Cardiac fibroblast (primary cell): Measurements from ENCODE around the gene IQGAP1.

Experiments
- DNase-seq, 2 donors: peaks; one replicate each; pipeline versions ENCODE4 v3.0.0 to v3.0.0-alpha.2; 2010; ENCODE audit warnings: low read depth in 2 of 2
- H3K4me3 ChIP-seq, 2 donors: replicated peaks in 1 of 2; 1 replicate in 1 of 2; 2 replicates in 1 of 2; pipeline ENCODE4 v1.5.1; 2011; ENCODE audit warnings: low read depth in 2 of 2, low read length in 2 of 2, mild to moderate bottlenecking in 2 of 2, moderate library complexity in 1 of 2
- TF ChIP-seq, protein P1 (sequence below): IDR thresholded peaks from one replicate; pipeline ENCODE4 v1.5.1; 2011; ENCODE audit warnings: low read depth, mild to moderate bottlenecking, low read length, inconsistent platforms

The IQGAP1 gene

DNA sequence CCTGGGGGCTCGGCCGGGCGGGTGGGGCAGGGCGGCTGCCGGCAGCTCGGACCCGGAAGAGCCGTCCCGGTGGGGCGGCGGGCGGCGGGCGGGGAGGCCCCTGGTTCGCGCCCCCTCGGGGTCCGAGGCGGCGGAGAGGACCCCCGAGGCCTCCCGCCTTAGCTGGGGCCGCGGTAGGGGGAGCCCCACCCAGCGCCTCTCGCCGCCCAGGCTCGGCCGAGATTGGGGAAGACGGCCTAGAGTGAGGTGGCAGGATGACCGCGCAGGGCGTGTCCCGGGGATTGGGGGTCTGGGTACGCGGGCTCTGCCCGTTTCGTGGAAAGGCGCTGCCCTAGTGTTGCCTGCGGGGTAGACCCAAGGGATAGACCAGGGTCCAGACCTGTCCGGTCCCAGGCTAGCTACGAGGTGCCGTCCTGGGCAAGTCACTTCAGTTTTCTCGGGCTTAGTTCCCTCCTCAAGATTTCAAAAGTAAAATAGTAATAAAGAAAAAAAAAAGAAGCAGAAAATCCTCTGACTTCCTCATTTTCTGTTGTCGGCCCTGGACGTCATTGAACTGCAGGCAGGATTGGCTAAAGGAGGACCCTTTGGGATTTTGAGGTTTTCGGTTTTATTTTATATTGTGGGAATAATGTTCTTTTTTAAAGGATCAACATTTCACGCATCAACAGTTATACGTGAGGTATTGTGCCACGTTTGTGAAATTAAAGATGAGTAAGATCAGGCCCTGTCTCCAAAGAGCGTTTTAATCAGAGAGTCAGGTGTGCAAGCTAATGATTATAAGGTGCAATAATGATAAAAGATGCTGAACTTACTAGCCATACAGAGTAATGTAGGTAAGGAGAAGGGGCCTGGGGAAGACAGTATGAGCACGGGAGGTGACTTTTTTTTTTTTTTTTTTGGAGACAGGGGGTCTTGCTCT is 679 bp downstream of the IQGAP1 start:
- DNase-seq, result peak; percentile 51 to 62
- H3K4me3 ChIP-seq, result peak overlapping the region; percentile 82 to 93
- TF ChIP-seq, protein P1, sequence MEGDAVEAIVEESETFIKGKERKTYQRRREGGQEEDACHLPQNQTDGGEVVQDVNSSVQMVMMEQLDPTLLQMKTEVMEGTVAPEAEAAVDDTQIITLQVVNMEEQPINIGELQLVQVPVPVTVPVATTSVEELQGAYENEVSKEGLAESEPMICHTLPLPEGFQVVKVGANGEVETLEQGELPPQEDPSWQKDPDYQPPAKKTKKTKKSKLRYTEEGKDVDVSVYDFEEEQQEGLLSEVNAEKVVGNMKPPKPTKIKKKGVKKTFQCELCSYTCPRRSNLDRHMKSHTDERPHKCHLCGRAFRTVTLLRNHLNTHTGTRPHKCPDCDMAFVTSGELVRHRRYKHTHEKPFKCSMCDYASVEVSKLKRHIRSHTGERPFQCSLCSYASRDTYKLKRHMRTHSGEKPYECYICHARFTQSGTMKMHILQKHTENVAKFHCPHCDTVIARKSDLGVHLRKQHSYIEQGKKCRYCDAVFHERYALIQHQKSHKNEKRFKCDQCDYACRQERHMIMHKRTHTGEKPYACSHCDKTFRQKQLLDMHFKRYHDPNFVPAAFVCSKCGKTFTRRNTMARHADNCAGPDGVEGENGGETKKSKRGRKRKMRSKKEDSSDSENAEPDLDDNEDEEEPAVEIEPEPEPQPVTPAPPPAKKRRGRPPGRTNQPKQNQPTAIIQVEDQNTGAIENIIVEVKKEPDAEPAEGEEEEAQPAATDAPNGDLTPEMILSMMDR, result no peak

DNA sequence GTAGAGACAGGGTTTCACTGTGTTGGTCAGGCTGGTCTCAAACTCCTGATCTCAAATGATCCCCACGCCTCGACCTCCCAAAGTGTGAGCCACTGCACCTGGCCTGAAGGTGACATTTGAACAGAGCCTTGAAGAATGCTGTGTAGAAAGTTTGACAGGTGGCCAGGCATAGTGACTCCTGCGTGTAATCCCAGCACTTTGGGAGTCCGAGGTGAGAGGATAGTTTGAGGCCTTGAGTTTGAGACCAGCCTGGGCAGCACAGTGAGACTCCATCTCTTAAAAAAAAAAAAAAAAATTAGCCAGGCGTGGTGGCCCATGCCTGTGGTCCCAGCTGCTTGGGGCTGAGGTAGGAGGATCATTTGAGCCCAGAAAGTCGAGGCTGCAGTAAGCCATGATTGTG is 1.5 kb downstream of the IQGAP1 start:
- peak overlapping the region; percentile 82 to 93 for H3K4me3 ChIP-seq
- TF ChIP-seq, protein P1, result no peak
- DNase-seq, result no peak

DNA sequence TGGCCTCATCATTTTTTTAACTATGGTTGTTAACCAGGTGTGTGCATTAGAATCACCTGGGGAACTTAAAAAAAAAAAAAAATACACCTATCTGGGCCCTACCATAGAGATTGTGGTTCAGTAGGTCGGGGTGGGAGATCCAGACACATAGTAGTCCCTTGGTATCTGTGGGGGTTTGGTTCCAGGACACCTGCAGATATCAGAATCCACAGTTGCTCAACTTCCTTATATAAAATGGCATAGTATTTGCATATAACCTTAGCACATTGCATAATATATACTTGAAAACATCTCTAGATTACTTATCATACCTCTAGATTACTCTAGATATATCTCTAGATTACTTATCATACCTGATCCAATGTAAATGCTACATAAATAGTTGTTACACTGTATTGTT is 5.0 kb downstream of the IQGAP1 start:
- H3K4me3 ChIP-seq, result no peak overlapping the region
- DNase-seq, result no peak
- TF ChIP-seq, protein P1, result no peak

DNA sequence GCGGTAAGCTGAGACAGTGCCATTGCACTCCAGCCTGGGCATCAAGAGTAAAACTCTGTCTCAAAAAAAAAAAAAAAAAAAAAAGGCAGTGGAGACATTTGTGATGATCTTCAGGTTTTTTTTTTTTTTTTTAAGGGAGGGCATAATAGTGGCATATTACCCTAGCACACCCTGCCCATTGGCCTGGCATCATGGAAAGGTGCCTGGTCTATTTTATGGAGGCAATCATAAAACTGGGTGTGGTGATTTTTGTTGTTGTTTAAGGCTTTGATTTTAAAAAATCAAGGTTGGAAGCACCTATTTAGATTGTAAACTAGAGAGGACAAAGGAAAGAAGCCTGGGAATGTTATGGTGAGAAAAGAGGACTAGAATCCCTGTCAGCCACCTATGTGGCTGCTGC is 6.0 kb downstream of the IQGAP1 start:
- H3K4me3 ChIP-seq, result no peak overlapping the region
- no peak for DNase-seq
- TF ChIP-seq, protein P1, result no peak

DNA sequence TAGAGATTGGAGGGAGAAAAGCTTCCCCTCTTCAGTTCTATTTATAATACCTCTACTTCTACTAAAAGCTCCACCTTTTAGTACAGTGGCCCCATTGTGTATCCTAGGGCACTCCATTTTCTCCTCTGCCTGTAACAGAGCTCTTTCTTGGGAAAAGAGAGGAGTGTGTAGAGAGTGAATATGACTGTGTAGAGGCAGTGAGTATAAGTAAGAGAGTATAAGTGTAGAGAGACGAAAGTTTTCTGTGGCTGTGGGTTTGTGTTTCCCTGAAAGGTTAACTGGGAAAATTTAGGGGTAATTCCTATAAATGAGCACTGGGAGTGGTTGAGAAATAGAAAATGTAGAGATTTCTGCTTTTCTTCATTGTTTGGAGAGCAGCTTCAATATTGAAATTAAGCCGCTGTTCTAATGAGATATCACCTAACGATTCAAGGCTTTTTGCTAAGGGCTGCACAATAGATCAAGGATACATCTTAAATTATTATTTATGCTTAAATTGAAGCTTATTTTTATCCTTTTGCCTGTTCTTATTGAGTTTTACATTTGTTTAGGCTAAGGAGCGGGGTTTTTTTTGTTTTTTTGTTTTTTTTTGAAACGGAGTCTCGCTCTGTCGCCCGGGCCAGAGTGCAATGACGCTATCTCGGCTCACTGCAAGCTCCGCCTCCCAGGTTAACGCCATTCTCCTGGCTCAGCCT is 6.9 kb downstream of the IQGAP1 start:
- H3K4me3 ChIP-seq, result no peak overlapping the region
- TF ChIP-seq, protein P1, result no peak
- DNase-seq, result no peak

DNA sequence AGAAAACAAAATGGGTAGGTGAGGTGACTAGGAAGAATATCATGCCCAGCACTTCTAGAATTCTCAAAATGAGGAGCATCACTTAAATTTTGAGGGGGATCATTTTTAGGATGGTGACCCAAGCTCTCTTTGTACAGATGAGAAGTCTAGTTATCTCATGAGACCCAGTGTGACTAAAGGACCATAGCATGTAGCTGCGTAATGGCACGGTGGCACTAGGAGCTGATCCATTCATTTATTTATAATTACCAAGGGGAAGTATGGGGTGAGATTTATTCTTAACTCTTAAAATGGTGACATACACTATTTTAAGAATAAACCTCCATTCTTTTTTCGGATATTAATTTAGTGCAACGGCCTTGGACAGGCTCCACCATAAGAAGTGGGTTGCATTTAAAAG is 8.3 kb downstream of the IQGAP1 start:
- no peak for DNase-seq
- H3K4me3 ChIP-seq, result no peak overlapping the region
- TF ChIP-seq, protein P1, result no peak
